OCI-LY3 (cell line): ENCODE results near the gene FCGBP.

Source experiments
- H2AFZ ChIP-seq: fragments of 200-600, 300-600 bp; shearing (Covaris generic); 2 replicates; pipeline ENCODE4 v1.6.0; 2014; ENCODE audit warnings: antibody characterized with exemption, low read depth, low read length
- H3K27ac ChIP-seq: fragments of 200-600, 300-600 bp; sonication (generic); 2 replicates; pipeline ENCODE4 v1.5.1; 2014; ENCODE audit warnings: mild to moderate bottlenecking, low read length, moderate library complexity, mixed read lengths
- H3K27me3 ChIP-seq: fragments of 200-600, 300-600 bp; sonication (generic); 2 replicates; pipeline ENCODE4 v1.6.1; 2014; ENCODE audit warnings: low read depth, low read length, mixed read lengths
- H3K36me3 ChIP-seq: fragments of 200-600, 300-600 bp; sonication (generic); replicated peaks from 2 replicates; pipeline ENCODE3; 2014; ENCODE audit warnings: low read depth, low read length, mixed read lengths
- H3K4me1 ChIP-seq: fragments of 300-600, 200-600 bp; sonication (generic); 2 replicates; pipeline ENCODE4 v1.6.1; 2014; ENCODE audit warnings: low read length, mixed read lengths
- H3K4me2 ChIP-seq: fragments of 200-600, 300-600 bp; sonication (generic); 2 replicates; pipeline ENCODE4 v1.6.1; 2014; ENCODE audit warnings: low read length, mixed read lengths
- H3K4me3 ChIP-seq: fragments of 300-600, 200-600 bp; sonication (generic); 2 replicates; pipeline ENCODE4 v1.5.1; 2014; ENCODE audit warnings: antibody characterized with exemption, mild to moderate bottlenecking, low read length, moderate library complexity
- H3K79me2 ChIP-seq: fragments of 300-600, 200-600 bp; shearing (Covaris generic); 2 replicates; pipeline ENCODE4 v1.6.1; 2014; ENCODE audit warnings: mild to moderate bottlenecking, low read length, mixed read lengths
- H3K9ac ChIP-seq: fragments of 300-600, 200-600 bp; shearing (Covaris generic); 2 replicates; pipeline ENCODE4 v1.6.0; 2014; ENCODE audit warnings: mild to moderate bottlenecking, low read length, moderate library complexity
- H3K9me3 ChIP-seq: fragments of 200-600, 300-600 bp; shearing (Covaris generic); 2 replicates; pipeline ENCODE4 v1.6.1; 2014; ENCODE audit warnings: low read length, mixed read lengths; ENCODE audit not compliant: insufficient read depth
- H4K20me1 ChIP-seq: fragments of 200-600, 300-600 bp; sonication (generic); 2 replicates; pipeline ENCODE4 v1.6.1; 2016; ENCODE audit warnings: low read length, mixed read lengths; ENCODE audit not compliant: insufficient read depth
- CTCF ChIP-seq: fragments of 200-600, 300-600 bp; sonication (generic); IDR thresholded peaks from 2 replicates; pipeline ENCODE4 v1.5.1; 2014; ENCODE audit warnings: antibody characterized with exemption, low read length, low read depth
- EZH2phosphoT487 ChIP-seq: fragments of 200-600 bp; shearing (Covaris generic); IDR thresholded peaks from 2 replicates; pipeline ENCODE4 v1.6.1; 2018; ENCODE audit warnings: antibody characterized with exemption, mixed run types, low read depth

FCGBP gene

GRCh38 chr19:39919976-39920375 lies 14.5 kb downstream of the FCGBP start:
- H3K36me3 ChIP-seq: no peaks in the 10 kb centered on the region
- TF ChIP-seq EZH2phosphoT487 (no peak), CTCF (no peak)
- no peak overlapping the region for H3K4me2 ChIP-seq
- H3K79me2 ChIP-seq: no peaks in the 10 kb centered on the region
- H4K20me1 ChIP-seq: no peaks in the 10 kb centered on the region
- no peak overlapping the region for H3K4me3 ChIP-seq
- no peaks in the 10 kb centered on the region for H3K27me3 ChIP-seq
- H2AFZ ChIP-seq: no peak overlapping the region
- H3K27ac ChIP-seq: no peak overlapping the region
- peaks cover 15% of the 10 kb centered on the region for H3K4me1 ChIP-seq
- no peak overlapping the region for H3K9ac ChIP-seq
- no peaks in the 10 kb centered on the region for H3K9me3 ChIP-seq

- Histone ChIP-seq H3K9me3 (no peaks in the 10 kb centered on the region), H3K79me2 (no peaks in the 10 kb centered on the region), H3K9ac (no peak overlapping the region), H3K4me3 (no peak overlapping the region), H4K20me1 (no peaks in the 10 kb centered on the region), H2AFZ (no peak overlapping the region), H3K27me3 (no peaks in the 10 kb centered on the region), H3K27ac (no peak overlapping the region), H3K4me1 (peaks cover 15% of the 10 kb centered on the region), H3K4me2 (no peak overlapping the region), H3K36me3 (no peaks in the 10 kb centered on the region)
- no peak for TF ChIP-seq EZH2phosphoT487
- no peak for TF ChIP-seq CTCF
These were observed 16.2 kb downstream of the FCGBP start for GRCh38 chr19:39918183-39918651.

- H3K4me1 ChIP-seq: peaks cover 15% of the 10 kb centered on the region
- H2AFZ ChIP-seq: no peak overlapping the region
- no peak overlapping the region for H3K4me3 ChIP-seq
- no peaks in the 10 kb centered on the region for H3K79me2 ChIP-seq
- no peaks in the 10 kb centered on the region for H3K36me3 ChIP-seq
- no peak overlapping the region for H3K9ac ChIP-seq
- H3K27me3 ChIP-seq: no peaks in the 10 kb centered on the region
- no peaks in the 10 kb centered on the region for H3K9me3 ChIP-seq
- no peak overlapping the region for H3K27ac ChIP-seq
- no peaks in the 10 kb centered on the region for H4K20me1 ChIP-seq
- H3K4me2 ChIP-seq: no peak overlapping the region
- no peak for TF ChIP-seq CTCF
- TF ChIP-seq EZH2phosphoT487: no peak
These were observed 16.8 kb downstream of the FCGBP start for GRCh38 chr19:39917561-39918182.

- Histone ChIP-seq H3K36me3 (no peaks in the 10 kb centered on the region), H3K79me2 (no peaks in the 10 kb centered on the region), H2AFZ (no peak overlapping the region), H3K4me3 (no peak overlapping the region), H3K4me2 (peak overlapping the region; percentile 37), H3K27ac (peak overlapping the region; percentile 5; the same call in 1 of the 2 replicates), H4K20me1 (no peaks in the 10 kb centered on the region), H3K27me3 (no peaks in the 10 kb centered on the region), H3K9ac (no peak overlapping the region), H3K4me1 (peaks cover 15% of the 10 kb centered on the region), H3K9me3 (no peaks in the 10 kb centered on the region)
- TF ChIP-seq EZH2phosphoT487 (no peak), CTCF (no peak)
These were observed 17.5 kb downstream of the FCGBP start for GRCh38 chr19:39916851-39917396.
